Measurements from ENCODE around the gene MET.

- TF ChIP-seq REST (IDR thresholded peaks at IDR 0.05; ENCODE audit: low read depth) (no peak), POLR2A (IDR thresholded peaks at IDR 0.05; ENCODE audit: borderline replicate concordance, extremely low read depth, insufficient read depth, insufficient read length) (no peak), CTCF (IDR thresholded peaks at IDR 0.05 in 2 of 3, conservative IDR thresholded peaks at IDR 0.05 in 1 of 3; ENCODE audit: borderline replicate concordance in 1 of 3, insufficient read depth in 1 of 3, low read depth in 2 of 3, low read length in 2 of 3) (no peak), EGR1 (IDR thresholded peaks at IDR 0.05; ENCODE audit: low read depth) (no peak), EZH2 (IDR thresholded peaks at IDR 0.05) (no peak), EZH2phosphoT487 (IDR thresholded peaks at IDR 0.05; ENCODE audit: borderline replicate concordance) (no peak), YY1 (IDR thresholded peaks at IDR 0.05; ENCODE audit: extremely low read depth, insufficient replicate concordance, low read depth, low read length) (no peak), RAD21 (IDR thresholded peaks at IDR 0.05; ENCODE audit: low read depth) (no peak), TCF7L2 (IDR thresholded peaks at IDR 0.05; ENCODE audit: borderline replicate concordance, extremely low read depth, insufficient read depth, insufficient read length) (no peak), POLR2AphosphoS5 (IDR thresholded peaks at IDR 0.05; ENCODE audit: low read depth, low read length) (no peak), MAX (IDR thresholded peaks at IDR 0.05) (no peak), ZBTB33 (IDR thresholded peaks at IDR 0.05; ENCODE audit: extremely low read depth, insufficient replicate concordance, low read length) (no peak), SRF (IDR thresholded peaks at IDR 0.05; ENCODE audit: low read depth) (no peak)
These were observed 171.4 kb downstream of the MET start for GRCh38 chr7:116843378-116843777.

Measured in HCT116 (cell line).